Coronary artery (tissue), 2 donors: ENCODE measurements around the gene CDH1.
"Not testable (repeated sequence)": the region's sequence is repeated elsewhere in the genome, so short reads cannot be mapped to it uniquely, and the experiment has no call there.

Source experiments
- DNase-seq: peaks from one replicate; pipeline ENCODE4 v3.0.0-alpha.2; 2017; ENCODE audit warnings: low spot score
- H3K27ac ChIP-seq, 2 donors: fragments of 200-600 bp; sonication (generic); one replicate each; pipeline ENCODE4 v1.5.1; 2016 to 2019
- H3K4me3 ChIP-seq: fragments of 200-600 bp; sonication (generic); 2 replicates; pipeline ENCODE4 v1.5.1; 2016; ENCODE audit warnings: mild to moderate bottlenecking, moderate library complexity
- CTCF ChIP-seq: fragments of 200-600 bp; sonication (generic); IDR thresholded peaks from one replicate; pipeline ENCODE4 v1.5.1; 2019; ENCODE audit warnings: antibody characterized with exemption

The CDH1 gene

GRCh38 chr16:68704232-68704867, 32.7 kb upstream of the CDH1 start:
- no peak overlapping the region for H3K27ac ChIP-seq
- DNase-seq = no peak

GRCh38 chr16:68707340-68708152, 29.5 kb upstream of the CDH1 start:
- H3K27ac ChIP-seq = no peak overlapping the region
- no peak overlapping the region for H3K4me3 ChIP-seq
- no peak for TF ChIP-seq CTCF
- DNase-seq = no peak

More at GRCh38 chr16:68704232-68704867, 32.7 kb upstream of the CDH1 start:
- H3K4me3 ChIP-seq = no peak overlapping the region
- no peak for TF ChIP-seq CTCF

- Histone ChIP-seq H3K27ac (no peak overlapping the region), H3K4me3 (no peak overlapping the region)
- no peak for TF ChIP-seq CTCF
- no peak for DNase-seq
These were observed 26.9 kb upstream of the CDH1 start for GRCh38 chr16:68710211-68710610.

GRCh38 chr16:68711421-68712139, 25.5 kb upstream of the CDH1 start:
- no peak for TF ChIP-seq CTCF
- Histone ChIP-seq H3K4me3 (no peak overlapping the region), H3K27ac (no peak overlapping the region)
- DNase-seq = no peak

- Histone ChIP-seq H3K27ac (no peak overlapping the region), H3K4me3 (no peak overlapping the region)
- no peak for TF ChIP-seq CTCF
- no peak for DNase-seq
These were observed 23.7 kb upstream of the CDH1 start for GRCh38 chr16:68713361-68713760.

GRCh38 chr16:68715471-68715870, 21.6 kb upstream of the CDH1 start:
- no peak overlapping the region for H3K4me3 ChIP-seq

GRCh38 chr16:68716516-68716915, 20.6 kb upstream of the CDH1 start:
- DNase-seq, H3K27ac ChIP-seq, H3K4me3 ChIP-seq: not testable (repeated sequence)

More at GRCh38 chr16:68715471-68715870, 21.6 kb upstream of the CDH1 start:
- no peak overlapping the region for H3K27ac ChIP-seq
- no peak for DNase-seq
- TF ChIP-seq CTCF = no peak
